ENCODE data around the gene LYRM2. TPM values are rescaled to one million over a fixed set of nuclear protein-coding genes. Genes with fewer than 3 reads are reported as not detected.
A peak's percentile ranks its signal among the peaks of the same experiment; 100 is the strongest.

LYRM2 gene
- total and polyA plus RNA-seq, 9 of the 15 experiments (the other 6 are each of a cell fraction or from before 2014, with no cell fraction given), result 13.9 to 115 (median 42.9) TPM

- TF ChIP-seq CREB3 (tag; conservative IDR thresholded peaks at IDR 0.05; ENCODE audit: low read depth), result peak; percentile 73; the same call in 1 of the 2 replicates
- no peak for TF ChIP-seq HOMEZ (CRISPR knock-in tag; IDR thresholded peaks at IDR 0.05)
- peak; percentile 67; the same call in 1 of the 2 replicates for TF ChIP-seq STAT6 (CRISPR knock-in tag; IDR thresholded peaks at IDR 0.05)
- TF ChIP-seq NFRKB (IDR thresholded peaks at IDR 0.05; ENCODE audit: low read depth), result no peak
- TF ChIP-seq ATF7 (IDR thresholded peaks at IDR 0.05), result peak; percentile 63; the same call in 1 of the 2 replicates
- TF ChIP-seq HNRNPLL (IDR thresholded peaks at IDR 0.05; ENCODE audit: low read depth, low read length, poor library complexity, severe bottlenecking), result peak; percentile 59
- peak; percentile 43; the same call in 1 of the 2 replicates for TF ChIP-seq TCF3 (CRISPR knock-in tag; IDR thresholded peaks at IDR 0.05)
- TF ChIP-seq PML (IDR thresholded peaks at IDR 0.05; ENCODE audit: low read length), result peak; percentile 83
- no peak for TF ChIP-seq MTA2 (IDR thresholded peaks at IDR 0.05; ENCODE audit: low read depth)
- peak; percentile 1; the same call in 1 of the 2 replicates for TF ChIP-seq JUND (IDR thresholded peaks at IDR 0.05; ENCODE audit: borderline replicate concordance, low read depth, low read length)
- TF ChIP-seq JUND (tag; IDR thresholded peaks at IDR 0.05; ENCODE audit: borderline replicate concordance, low read depth, low read length), result peak; percentile 38; the same call in 1 of the 3 replicates
- no peak for TF ChIP-seq NFE2 (IDR thresholded peaks at IDR 0.05; ENCODE audit: low read depth)
- TF ChIP-seq ZNF318 (IDR thresholded peaks at IDR 0.05; ENCODE audit: borderline replicate concordance in 1 of 2, low read depth in 1 of 2), result no peak
These were observed at the start of gene LYRM2 (continued) for GRCh38 chr6:89638320-89639195.

All from K562 (cell line).